ENCODE results near the gene CRADD. TPM values are rescaled to one million over a fixed set of nuclear protein-coding genes. Genes with fewer than 3 reads are reported as not detected.

CRADD gene
- total RNA-seq, 1 donor from 2014 or later = 39.5 TPM

DNA sequence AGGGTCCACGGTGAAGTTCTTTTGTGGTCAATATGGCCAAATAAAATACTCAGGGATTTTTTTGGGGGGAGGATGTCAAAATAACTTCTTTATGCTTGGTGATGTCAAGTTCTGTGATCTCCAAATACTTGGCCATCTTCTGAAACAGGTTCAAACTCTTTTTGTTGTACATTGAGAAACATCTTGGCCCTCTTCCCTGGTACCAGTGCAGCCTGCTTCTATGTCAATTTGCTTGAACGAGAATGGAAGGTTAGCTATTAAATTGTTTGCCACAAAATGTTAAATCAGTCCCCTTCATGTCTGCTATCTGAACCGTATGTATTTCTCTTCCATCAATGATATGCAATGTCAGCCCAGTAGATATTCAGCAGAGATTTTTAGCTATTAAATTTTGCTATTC, 6.1 kb upstream of the CRADD start:
- no peak for DNase-seq

DNA sequence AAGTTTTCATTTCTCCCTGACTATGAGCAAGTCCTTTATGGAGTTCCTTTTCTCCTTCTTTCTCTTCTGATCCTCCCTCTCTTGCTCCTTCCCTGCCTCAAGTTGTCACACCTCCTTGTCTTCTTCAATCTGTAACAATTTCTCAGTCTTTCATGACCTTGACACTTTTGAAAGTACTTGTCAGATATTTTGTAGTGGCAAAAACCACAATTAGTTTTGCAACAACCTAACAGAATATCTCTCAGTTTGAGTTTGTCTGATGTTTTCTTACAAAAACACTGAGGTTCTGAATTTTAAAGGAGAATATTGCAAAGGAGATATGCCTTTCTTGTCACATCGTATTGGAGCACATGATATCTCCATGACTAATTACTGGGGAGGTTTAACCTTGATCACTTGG, 4.1 kb upstream of the CRADD start:
- DNase-seq = no peak

DNA sequence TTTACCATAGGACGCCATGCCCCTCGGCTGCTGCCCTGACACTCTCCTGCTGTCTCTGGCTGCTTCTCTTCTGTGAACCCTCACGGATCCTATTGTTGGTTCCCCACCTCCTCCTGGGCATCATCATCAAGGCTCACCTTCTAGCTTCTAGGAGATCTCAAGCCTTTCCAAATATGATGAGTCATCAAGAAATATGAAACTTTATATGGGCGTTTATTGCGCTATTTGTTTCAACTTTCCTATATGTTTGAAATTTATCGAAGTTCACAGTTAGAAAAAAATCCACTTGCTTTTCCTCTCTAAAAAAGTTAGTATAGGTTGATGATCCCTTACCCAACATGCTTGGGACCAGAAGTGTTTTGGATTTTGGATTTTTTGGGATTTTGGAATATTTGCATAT, 2.8 kb upstream of the CRADD start:
- no peak for DNase-seq

DNA sequence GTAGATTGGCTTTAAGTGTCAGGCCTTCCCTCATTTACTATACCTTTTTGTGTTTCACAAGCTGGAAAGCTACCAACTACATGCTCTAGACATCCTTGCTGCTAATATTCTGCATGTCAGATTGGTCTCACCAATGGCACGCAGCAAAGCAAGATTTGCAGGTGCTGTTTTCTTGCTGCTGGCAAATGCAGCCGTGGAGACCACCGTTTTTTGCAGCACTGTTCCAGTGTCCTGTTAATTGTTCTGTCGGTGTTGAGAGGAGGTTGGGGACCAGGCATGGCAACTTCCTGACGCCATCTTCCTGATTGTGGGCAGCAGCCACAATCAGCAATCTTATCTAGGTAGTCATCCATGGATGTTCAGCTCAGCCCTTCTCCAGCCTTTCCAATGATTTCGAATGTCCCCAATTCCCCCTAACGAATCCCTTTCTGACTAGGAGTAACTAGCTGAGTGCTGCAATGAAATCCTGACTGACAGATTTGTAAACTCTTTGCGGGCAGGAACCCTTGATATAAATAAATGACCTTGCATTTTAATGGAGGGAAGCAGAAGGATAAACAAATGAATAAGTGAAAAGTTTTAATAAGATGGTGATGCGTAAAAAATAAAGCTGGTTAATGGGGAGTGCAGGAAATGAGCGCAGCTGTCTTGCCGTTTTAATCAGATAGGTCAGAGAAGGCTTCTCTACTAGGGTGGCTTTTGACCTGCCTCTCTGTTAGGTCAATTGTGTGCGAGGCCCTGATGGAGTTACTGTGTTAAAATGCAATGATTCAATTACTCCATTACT, 574 bp upstream of the CRADD start:
- DNase-seq = no peak

DNA sequence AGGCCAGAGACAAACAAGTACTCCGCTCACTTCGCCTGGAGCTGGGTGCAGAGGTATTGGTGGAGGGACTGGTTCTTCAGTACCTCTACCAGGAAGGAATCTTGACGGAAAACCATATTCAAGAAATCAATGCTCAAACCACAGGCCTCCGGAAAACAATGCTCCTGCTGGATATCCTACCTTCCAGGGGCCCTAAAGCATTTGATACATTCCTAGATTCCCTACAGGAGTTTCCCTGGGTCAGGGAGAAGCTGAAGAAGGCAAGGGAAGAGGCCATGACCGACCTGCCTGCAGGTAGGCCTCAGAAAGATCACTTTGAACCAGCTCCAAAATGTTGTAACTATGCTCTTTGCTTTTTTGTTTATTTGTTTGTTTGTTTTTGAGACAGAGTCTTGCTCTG, 1.6 kb downstream of the CRADD start:
- no peak for DNase-seq

DNA sequence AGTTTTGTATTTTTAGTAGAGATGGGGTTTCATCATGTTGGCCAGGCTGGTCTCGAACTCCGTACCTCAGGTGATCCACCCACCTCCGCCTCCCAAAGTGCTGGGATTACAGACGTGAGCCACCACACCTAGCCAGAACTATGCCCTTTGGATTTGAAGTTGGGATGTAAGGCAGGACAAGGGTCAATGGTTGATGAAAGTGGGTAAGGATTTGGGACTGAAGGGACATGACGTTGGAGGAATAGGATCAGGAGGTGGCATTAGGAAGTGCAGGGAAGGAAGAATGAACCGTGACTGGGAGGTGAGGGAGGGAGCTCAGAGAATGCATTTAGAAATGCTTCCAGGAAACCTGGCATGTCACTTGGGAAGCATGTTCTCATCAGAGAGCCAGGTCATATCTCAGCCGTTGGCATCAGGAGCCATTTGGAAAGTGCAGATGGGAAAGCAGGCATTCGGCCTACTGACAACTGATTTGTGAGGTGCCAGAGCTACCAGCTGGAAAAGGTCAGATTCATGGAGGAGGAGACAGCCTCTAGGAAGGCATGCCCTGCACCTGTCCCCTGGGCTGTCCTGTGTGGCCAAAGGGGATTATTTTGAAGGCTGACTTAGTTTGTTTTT, 2.2 kb downstream of the CRADD start:
- peak; percentile 61 for DNase-seq

DNA sequence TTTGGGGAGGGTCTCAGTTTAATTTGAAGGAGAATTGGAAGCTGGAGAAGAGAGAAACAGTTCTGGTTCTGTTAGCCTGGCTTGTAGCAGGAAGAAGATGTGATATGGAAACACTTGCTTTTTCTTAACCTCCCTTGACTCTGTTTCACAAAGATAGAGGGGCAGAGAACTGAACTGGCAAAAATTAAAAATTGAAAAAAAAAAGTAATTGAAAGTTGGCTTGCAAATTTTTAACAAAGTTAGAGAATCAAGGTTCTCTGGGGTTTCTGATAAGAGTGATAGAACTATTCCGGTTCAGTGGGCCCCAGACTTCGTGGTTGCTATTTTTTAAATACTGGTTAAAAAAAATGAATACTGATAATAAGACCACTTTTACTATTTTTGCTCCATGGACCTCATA, 2.8 kb downstream of the CRADD start:
- no peak for DNase-seq

DNA sequence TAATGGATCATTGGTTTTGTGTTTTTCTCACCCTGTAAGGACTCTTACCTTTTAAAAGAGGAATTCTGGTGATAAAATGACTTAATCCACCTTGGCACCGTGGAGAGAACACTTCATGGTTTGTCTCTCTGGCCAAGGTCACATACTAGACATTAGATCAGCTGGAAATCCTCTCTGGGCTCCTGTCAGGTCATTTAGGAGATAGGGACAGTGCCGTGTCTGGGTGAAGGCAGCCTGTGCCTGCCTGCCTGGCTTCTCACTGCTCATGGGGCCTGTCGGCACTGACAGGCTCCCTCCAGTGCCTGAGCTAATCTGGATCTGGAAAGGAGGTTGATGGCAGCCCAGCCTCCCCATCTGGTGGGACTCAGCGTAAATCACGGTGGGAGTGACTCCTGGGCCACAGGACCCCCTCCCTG, 5.7 kb downstream of the CRADD start:
- no peak for DNase-seq

DNA sequence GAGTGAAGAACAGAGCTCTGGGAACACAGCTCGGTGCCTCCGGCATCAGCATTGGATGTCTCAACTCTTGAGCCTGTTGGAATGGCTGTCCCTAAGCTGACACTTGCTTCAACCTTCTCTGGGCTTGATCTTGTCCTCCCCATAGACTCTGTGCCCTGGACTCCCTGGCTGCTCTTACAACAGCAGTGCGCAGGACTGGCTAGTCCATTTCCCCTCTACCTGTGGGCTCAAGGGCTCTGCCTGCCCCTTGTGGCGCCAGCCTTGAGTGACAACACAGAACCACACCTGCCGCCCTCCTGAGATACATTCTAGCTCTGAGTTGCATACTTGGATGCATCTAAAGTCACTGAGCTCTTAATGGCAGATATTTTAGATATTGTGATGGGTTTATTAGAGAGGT, 6.2 kb downstream of the CRADD start:
- no peak for DNase-seq

DNA sequence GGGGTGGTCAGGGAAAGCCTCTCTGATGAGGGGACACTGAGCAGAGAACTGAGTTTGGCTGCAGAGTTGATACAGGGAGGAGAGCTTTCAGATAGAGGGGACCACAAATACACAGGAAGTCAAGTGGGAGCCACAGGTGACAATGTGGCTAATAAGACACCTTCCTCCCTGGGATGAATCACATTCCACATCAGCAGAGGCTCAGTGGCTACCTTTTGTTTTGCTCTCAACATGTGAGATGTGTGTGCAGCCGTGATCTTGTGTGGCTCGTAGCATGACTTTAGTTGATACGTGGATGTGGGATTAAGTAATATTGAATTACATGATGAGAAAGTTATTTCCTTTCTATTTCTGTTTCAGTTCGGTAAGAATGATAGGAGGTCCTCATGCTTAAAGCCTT, 7.5 kb downstream of the CRADD start:
- DNase-seq = no peak

DNA sequence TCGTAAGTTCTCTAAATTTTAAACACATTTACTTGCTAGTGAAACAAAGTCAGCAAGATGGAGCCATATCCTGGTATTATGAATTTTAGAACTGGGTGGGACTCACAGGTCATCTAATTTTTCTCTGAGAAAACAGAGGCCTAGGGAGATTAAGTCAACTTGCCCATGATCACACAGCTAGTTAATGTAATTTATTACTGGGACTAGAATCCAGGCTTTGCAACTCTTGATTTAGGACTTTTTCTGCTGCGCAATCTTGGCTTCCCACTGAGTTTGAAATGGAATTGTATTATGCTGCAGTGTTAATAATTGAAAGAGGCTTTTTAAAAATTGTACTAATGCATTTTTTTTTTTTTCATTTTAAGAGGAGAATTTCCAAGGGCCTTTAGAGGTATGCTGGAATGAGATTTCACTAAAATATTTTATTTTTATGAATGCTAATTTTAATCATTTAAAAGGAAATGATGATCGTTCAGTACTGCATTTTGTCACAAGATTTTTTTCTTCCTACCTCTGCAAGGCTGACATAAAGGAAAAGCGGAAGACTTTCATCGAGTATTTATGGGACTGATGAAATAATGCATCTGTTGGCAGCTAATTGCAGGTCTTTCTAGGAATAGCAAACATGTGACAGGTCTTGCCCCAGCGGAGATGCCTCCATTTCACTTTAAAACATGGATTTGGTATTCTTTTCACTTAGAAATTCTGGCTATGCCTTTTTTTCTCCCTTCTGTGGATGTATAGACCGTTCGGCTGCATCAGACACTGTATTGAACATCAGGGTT, 9.6 kb downstream of the CRADD start:
- DNase-seq = no peak

DNA sequence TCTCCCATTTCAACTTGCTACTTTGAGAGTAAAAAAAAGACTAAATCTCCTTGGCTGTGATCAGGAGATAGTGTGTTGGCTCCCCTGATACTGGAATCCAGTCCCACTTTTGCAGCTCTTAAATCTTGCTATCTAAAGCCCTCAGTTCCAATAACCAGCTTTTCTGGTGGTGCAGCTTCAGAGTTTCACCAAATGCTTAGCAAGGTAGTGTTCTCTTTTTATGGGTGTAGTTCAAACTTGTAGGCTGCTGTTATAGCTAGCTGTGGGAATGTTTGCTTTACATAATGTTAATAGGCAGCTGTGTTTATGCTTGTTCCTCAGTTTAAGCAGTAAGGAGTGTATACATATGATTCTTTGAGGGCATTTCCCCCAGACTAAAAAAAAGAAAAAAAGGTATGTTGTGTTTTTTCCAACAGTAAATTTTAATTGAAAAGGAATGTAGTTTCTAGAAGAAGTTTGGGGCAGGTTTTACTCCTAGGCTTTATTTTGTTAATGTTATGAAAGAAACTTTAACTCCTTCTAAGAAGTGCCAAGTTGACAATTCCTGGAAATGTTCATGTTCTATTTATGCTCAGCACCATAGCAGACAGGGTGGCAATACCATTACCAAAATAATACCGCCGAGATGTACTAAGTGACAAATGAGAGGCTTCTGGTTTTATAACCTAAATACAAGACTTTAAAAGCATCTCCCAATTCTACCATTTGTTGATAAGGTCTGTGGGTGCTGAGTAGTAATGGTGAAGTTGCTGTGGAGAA, 12.1 kb downstream of the CRADD start:
- peak; percentile 81 for DNase-seq

DNA sequence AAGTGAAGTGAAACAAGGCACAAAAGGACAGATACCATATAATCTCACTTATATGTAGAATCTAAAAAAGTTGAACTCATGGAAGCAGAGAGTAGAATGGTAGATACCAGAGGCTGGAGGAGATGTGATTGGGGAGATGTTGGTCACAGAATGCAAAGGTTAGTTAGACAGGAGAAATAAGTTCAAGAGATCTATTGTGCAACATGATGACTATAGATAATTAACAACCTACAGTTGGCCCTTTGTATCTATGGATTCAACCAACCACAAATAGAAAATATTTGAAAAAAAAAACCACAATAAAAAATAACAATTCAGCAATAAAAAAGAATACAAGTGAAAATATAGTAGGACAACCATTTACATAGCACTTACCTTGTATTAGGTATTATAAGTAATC, 19.3 kb downstream of the CRADD start:
- DNase-seq = no peak

DNA sequence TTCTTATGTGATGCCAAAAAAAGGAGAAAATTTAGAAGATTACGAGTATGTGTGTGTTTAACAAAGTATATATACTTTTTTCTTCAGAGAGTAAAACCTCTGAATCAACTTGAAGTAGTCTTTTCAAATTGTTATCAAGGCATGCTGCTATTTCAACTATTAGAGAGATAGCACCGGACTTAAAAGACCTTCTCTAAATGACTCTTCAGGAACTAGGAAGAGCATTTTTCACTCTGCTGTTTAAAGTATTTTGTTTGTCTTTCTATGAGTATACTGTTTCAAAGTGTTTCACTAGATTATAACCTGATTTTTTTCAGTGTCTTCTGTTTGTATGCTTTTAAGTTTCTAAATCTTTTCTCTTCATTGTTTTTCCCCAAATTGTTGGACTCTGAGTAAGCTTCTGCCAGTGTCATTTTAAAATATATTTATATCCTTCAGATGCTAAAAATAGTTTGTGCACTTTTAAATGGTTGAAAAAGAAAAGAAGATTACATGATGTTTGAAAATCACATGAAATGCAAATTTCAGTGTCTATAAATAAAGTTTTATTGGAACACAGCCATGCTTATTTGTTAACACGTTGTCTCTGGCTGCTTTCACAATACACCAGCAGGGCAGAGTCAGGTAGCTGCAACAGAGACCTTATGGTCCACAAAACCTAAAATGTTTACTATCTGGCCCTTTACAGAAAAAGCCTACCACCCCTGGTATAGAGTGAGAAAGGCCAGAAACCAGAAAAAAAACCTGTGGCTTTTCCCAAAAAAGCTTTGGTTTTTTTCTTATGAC, 21.3 kb downstream of the CRADD start:
- no peak for DNase-seq

DNA sequence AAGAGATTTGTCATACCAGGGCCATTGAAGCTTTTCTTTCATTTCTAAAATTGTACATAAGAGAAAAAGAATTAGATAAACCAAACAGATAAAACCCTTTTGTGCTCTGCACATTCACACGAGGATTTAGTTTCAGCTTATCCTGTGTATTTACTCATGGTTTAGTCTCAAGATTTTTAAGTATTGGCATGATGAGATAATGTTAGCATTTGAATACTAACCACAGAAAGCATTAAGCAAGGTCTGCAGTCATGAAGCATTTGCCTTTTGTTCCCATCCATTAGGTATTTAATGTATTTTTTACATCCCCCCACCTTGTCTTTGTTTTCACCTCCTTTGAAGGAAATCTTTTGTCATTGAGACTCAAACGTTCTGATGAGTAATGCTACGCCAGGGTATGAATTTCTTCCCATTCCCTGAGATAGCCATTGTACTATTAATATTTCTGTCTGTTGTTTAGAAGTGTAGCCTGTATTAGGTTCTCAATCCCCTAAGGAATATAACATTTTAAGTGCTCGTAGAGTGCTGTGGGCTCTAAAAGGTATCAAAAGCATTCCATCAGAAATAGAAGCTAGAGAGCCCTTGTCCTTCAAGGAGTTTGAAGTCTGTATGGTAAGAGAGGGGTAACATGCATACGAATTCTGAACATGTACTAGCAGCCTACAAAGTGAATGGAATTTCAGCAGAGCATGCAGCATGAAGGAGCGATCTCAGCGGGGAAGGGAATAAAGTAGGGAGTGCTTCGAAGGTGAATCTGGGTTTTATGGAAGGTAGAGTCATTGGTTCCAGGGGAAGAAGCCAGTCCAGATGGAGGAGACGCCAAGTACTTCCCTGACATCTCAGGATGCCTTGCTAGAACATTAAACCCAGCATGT, 22.3 kb downstream of the CRADD start:
- DNase-seq = peak; percentile 37

DNA sequence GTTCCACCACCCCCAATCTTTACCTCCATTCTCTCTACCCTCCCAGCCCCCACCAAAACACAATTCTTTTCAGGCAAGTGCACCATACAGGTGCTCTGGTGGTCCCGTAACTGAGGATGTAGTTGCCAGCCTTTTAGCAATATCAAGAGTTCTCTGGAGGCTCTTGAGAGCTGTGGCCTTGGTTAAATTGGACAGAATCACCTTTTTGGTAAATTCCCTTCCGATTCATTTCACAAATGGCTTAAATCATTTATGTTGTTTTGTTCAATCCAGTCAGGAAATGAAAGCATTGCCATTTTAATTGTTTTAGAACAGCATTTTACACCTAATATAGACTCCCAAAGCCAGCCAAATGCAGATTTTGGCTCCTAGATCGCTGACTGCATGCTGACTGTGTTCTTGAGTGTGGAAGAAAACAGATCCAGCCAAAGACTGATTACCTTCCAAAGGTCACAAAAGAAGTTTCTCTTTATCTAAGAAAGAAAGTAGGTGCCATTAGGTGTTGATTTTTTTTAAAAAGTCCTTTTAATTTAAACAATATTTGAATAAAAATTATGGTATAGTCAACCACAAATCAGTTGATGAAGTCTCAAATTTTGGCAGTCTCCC, 25.6 kb downstream of the CRADD start:
- DNase-seq = no peak

DNA sequence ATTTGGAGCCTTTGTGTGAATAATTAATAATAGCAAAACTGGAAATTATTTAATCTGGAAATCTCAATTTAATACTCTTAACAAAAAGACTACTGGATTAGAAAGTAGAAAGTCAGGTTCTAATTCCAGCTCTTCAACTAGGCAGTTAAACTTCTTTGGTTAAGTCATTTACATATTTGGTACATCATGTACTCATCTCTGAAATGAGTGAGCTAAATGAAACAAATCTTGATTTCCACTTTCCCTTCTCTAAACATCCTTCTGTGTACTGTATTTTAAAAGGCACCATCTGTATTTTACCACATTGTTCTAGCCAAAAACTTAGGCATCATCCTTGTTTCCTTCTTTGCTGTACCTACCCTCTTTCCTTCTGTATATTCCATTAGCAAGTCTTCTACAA, 26.9 kb downstream of the CRADD start:
- no peak for DNase-seq

DNA sequence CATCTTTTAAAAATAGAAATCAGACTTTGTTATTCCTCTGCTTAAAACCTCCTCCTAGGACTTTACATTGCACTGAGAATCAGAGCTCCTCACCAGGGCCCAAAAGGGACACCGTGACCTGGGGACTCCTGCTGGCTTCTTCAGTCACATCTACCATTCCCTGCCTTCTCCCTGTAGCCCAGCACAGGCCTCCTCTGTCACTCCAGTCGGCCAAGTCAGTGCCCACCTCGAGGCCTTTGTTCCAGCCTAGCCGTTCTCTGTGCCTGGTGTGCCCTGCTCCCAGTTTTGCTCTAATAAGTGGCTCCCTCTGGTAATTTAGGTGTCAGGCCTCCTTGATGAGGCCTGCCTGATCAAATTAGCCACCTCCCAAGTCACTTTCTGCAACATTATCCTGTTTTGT, 27.4 kb downstream of the CRADD start:
- no peak for DNase-seq

DNA sequence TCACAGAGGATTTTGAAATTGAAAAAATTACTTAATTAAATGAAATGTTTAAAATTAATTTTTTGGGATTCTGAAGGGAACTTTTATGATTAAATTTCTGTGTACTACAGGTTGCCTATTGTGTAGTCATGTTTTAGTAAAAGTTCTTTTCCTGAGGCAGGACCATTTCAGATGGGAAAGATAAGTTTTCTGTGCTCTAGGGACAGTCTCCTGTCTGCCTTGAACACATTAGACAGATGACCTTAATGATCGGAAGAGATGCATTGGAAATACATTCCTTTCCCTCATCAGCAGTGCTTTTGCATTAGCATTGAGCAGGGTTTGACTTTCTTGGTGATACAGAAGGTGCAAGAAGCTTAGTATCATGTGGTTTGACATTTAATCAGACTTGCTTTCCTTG, 28.1 kb downstream of the CRADD start:
- no peak for DNase-seq

DNA sequence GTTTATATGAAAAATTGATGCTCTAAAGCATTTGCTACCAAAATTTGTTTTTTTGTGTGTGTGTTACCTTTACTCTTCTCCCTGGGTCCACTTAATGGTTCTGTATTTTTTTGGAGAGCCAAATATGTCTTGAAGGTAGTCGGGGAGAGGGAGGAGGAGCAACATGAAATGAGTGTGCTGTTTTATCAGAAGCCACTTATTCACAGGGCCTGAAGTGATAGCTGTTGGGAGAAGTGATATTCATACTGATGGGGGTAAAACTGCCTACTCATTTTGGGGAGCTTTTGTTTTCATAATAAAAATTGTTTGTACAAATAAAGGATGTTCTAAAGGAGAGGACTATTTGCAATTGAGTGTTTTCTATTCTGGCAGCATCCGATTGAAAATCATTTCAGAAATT, 29.2 kb downstream of the CRADD start:
- DNase-seq = no peak

Data from tongue (tissue), 2 donors.